Cardiac fibroblast (primary cell): ENCODE measurements around the gene GPR37.
A peak's percentile ranks its signal among the peaks of the same experiment; 100 is the strongest.

Experiments used
- DNase-seq, 2 donors: peaks; one replicate each; pipeline versions ENCODE4 v3.0.0 to v3.0.0-alpha.2; 2010; ENCODE audit warnings: low read depth in 2 of 2
- H3K4me3 ChIP-seq, 2 donors: replicated peaks in 1 of 2; 1 replicate in 1 of 2; 2 replicates in 1 of 2; pipeline ENCODE4 v1.5.1; 2011; ENCODE audit warnings: low read depth in 2 of 2, low read length in 2 of 2, mild to moderate bottlenecking in 2 of 2, moderate library complexity in 1 of 2
- CTCF ChIP-seq: IDR thresholded peaks from one replicate; pipeline ENCODE4 v1.5.1; 2011; ENCODE audit warnings: low read depth, mild to moderate bottlenecking, low read length, inconsistent platforms

The GPR37 gene

GRCh38 chr7:124773938-124774337, 8.3 kb upstream of the GPR37 start:
- DNase-seq: no peak
- no peak for TF ChIP-seq CTCF
- no peak overlapping the region for H3K4me3 ChIP-seq

GRCh38 chr7:124773339-124773738, 7.7 kb upstream of the GPR37 start:
- no peak for TF ChIP-seq CTCF
- H3K4me3 ChIP-seq: no peak overlapping the region
- DNase-seq: no peak

- TF ChIP-seq CTCF: no peak
- DNase-seq: no peak
- H3K4me3 ChIP-seq: no peak overlapping the region
These were observed 3.5 kb upstream of the GPR37 start for GRCh38 chr7:124769136-124769535.

- TF ChIP-seq CTCF: no peak
- no peak for DNase-seq
- H3K4me3 ChIP-seq: no peak overlapping the region
These were observed 2.9 kb upstream of the GPR37 start for GRCh38 chr7:124768525-124768924.

GRCh38 chr7:124764847-124765400, 668 bp downstream of the GPR37 start:
- H3K4me3 ChIP-seq: peak overlapping the region; percentile 49 to 51
- no peak for TF ChIP-seq CTCF
- DNase-seq: peak; percentile 1

GRCh38 chr7:124764051-124764846, 1.3 kb downstream of the GPR37 start:
- H3K4me3 ChIP-seq: peak overlapping the region; percentile 14 to 27
- no peak for DNase-seq
- no peak for TF ChIP-seq CTCF
